ENCODE results near the gene SMAD5. TPM values are rescaled to one million over a fixed set of nuclear protein-coding genes. Genes with fewer than 3 reads are reported as not detected.

Gene SMAD5
- total and polyA plus RNA-seq, 2 donors from 2014 or later = 9.9 to 67.7 TPM

DNA sequence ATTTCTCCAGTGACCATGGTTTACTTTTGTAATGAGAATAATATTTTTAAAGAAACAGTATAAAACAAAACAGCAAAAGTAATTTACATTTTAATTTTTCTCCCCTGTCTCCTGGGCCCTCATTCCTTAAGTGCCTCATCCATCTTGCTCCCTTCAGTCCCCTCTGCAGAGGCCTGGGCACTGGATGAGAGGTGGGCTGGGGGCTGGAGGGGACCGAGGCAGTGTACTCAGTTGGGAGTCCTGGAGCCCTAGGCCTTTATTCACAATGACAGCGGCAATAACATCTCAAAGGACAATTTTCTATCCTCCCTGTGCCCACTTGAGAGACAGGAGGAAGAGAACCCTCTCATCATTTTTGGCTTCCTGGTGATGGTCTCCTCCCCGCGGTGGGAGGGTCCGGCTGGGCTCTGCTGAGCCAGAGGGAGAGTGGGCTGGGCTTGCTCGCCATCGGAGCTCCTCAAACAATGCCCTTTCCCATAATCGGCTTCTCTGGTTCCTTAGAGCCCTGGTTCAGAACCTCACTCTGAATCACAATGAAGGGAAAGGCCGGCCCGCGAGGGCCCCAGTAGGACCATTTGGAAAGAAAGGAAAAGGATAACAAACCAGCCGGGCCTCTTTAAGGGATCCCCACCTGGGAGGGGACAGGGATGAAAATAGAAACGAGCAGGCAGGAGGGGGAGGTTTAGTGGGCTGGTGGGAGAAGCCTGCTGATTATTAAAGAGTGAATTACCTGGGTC is 70.0 kb downstream of the SMAD5 start:
- no peak overlapping the region for H3K27ac ChIP-seq (ENCODE audit: low read depth in 2 of 2, low read length in 2 of 2)
- no peaks in the 10 kb centered on the region for H3K36me3 ChIP-seq (ENCODE audit: control insufficient read depth in 2 of 3, insufficient read depth in 3 of 3, low read length in 3 of 3)
- intact Hi-C loops (cut with DNase I) = no loop called here
- FAIRE-seq (no peak), DNase-seq (peak in 3 of 5 donors; percentile 24 to 58 (median 52))
- no peak overlapping the region for H3K9ac ChIP-seq (ENCODE audit: low read length in 3 of 3)
- H3K9me3 ChIP-seq (ENCODE audit: control insufficient read depth in 2 of 3, insufficient read depth in 1 of 3, low read length in 3 of 3) = no peaks in the 10 kb centered on the region
- H3K4me3 ChIP-seq (ENCODE audit: low read length in 3 of 3) = no peak overlapping the region
- no peak for TF ChIP-seq CTCF (IDR thresholded peaks at IDR 0.05; ENCODE audit: borderline replicate concordance, extremely low read depth, insufficient read depth)
- peaks cover 0 to 4% (median 2%) of the 10 kb centered on the region in 3 donors for H3K4me1 ChIP-seq (ENCODE audit: control insufficient read depth in 2 of 3, insufficient read depth in 2 of 3, low read depth in 1 of 3, low read length in 3 of 3)
- no peaks in the 10 kb centered on the region for H3K27me3 ChIP-seq (ENCODE audit: control insufficient read depth, insufficient read depth, low read length)

DNA sequence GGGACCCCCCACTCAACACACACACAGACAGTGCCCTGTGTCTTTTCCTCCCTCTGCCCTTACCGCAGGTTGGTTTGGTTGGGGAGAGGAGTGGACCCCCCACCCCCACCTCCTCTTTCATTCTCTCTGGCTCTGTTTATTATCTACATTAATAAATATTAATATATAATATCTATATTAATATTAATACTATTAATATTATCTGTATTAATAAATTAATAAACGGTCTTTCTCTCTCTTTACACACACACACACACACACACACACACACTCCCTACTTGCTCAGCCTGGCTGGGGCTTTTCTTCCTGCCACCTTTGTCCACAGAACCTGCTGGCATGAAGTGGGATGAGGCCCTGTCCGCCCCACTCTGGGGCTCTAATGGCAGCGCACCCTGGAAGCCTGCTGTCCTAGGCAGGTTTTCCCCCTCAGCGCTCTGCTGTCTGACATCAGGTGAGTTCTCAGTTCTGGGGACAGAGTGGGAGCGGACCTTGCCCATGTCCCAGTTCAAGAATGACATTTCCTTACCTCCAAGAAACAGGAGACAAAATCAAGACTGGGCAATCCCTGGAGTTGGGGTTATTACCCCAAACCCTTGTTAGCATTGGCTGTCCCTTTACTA is 70.8 kb downstream of the SMAD5 start:
- Histone ChIP-seq H3K27ac (ENCODE audit: low read depth in 2 of 2, low read length in 2 of 2) (no peak overlapping the region), H3K9me3 (ENCODE audit: control insufficient read depth in 2 of 3, insufficient read depth in 1 of 3, low read length in 3 of 3) (no peaks in the 10 kb centered on the region), H3K36me3 (ENCODE audit: control insufficient read depth in 2 of 3, insufficient read depth in 3 of 3, low read length in 3 of 3) (no peaks in the 10 kb centered on the region), H3K27me3 (ENCODE audit: control insufficient read depth, insufficient read depth, low read length) (no peaks in the 10 kb centered on the region), H3K4me1 (ENCODE audit: control insufficient read depth in 2 of 3, insufficient read depth in 2 of 3, low read depth in 1 of 3, low read length in 3 of 3) (peaks cover 0 to 4% (median 0%) of the 10 kb centered on the region in 3 donors), H3K4me3 (ENCODE audit: low read length in 3 of 3) (no peak overlapping the region), H3K9ac (ENCODE audit: low read length in 3 of 3) (no peak overlapping the region)
- FAIRE-seq = no peak
- no peak for DNase-seq
- TF ChIP-seq CTCF (IDR thresholded peaks at IDR 0.05; ENCODE audit: borderline replicate concordance, extremely low read depth, insufficient read depth) = no peak
- intact Hi-C loops (cut with DNase I) = no loop called here

- no peaks in the 10 kb centered on the region for H3K27me3 ChIP-seq (ENCODE audit: control insufficient read depth, insufficient read depth, low read length)
- H3K4me1 ChIP-seq (ENCODE audit: control insufficient read depth in 2 of 3, insufficient read depth in 2 of 3, low read depth in 1 of 3, low read length in 3 of 3) = no peaks in the 10 kb centered on the region
- no peaks in the 10 kb centered on the region for H3K36me3 ChIP-seq (ENCODE audit: control insufficient read depth in 2 of 3, insufficient read depth in 3 of 3, low read length in 3 of 3)
- H3K27ac ChIP-seq (ENCODE audit: low read depth in 2 of 2, low read length in 2 of 2) = no peak overlapping the region
- DNase-seq (no peak), FAIRE-seq (no peak)
- TF ChIP-seq CTCF (IDR thresholded peaks at IDR 0.05; ENCODE audit: borderline replicate concordance, extremely low read depth, insufficient read depth) = no peak
- no peak overlapping the region for H3K4me3 ChIP-seq (ENCODE audit: low read length in 3 of 3)
- H3K9ac ChIP-seq (ENCODE audit: low read length in 3 of 3) = no peak overlapping the region
- H3K9me3 ChIP-seq (ENCODE audit: control insufficient read depth in 2 of 3, insufficient read depth in 1 of 3, low read length in 3 of 3) = no peaks in the 10 kb centered on the region
- intact Hi-C loops (cut with DNase I) = no loop called here
Observed at GRCh38 chr5:136205061-136205702, 72.5 kb downstream of the SMAD5 start.
